ENCODE measurements around the gene GLRA1. TPM values are rescaled to one million over a fixed set of nuclear protein-coding genes. Genes with fewer than 3 reads are reported as not detected.

Gene GLRA1
- total RNA-seq, 1 donor from 2014 or later = not detected

GRCh38 chr5:151881621-151882225 is 42.9 kb downstream of the GLRA1 start:
- peaks cover 6% of the 10 kb centered on the region for H3K36me3 Mint-ChIP-seq (ENCODE audit: low read depth)
- no peak overlapping the region for H3K4me3 Mint-ChIP-seq (ENCODE audit: unreplicated experiment)
- peaks cover 23% of the 10 kb centered on the region for H3K4me1 Mint-ChIP-seq (ENCODE audit: low read depth)
- no peak overlapping the region for H3K27ac Mint-ChIP-seq (ENCODE audit: unreplicated experiment)
- TF ChIP-seq CTCF (IDR thresholded peaks at IDR 0.05) = no peak
- H3K9me3 Mint-ChIP-seq (ENCODE audit: low read depth) = peaks cover 4% of the 10 kb centered on the region
- DNase-seq (ENCODE audit: low spot score) = no peak
- peaks cover 2% of the 10 kb centered on the region for H3K27me3 Mint-ChIP-seq (ENCODE audit: low read depth)

- no peak for DNase-seq (ENCODE audit: low spot score)
- Mint-ChIP-seq H3K9me3 (ENCODE audit: low read depth) (peaks cover 4% of the 10 kb centered on the region), H3K4me1 (ENCODE audit: low read depth) (peaks cover 19% of the 10 kb centered on the region), H3K27me3 (ENCODE audit: low read depth) (peaks cover 2% of the 10 kb centered on the region), H3K36me3 (ENCODE audit: low read depth) (peaks cover 6% of the 10 kb centered on the region), H3K27ac (ENCODE audit: unreplicated experiment) (no peak overlapping the region), H3K4me3 (ENCODE audit: unreplicated experiment) (no peak overlapping the region)
- no peak for TF ChIP-seq CTCF (IDR thresholded peaks at IDR 0.05)
These were observed 44.3 kb downstream of the GLRA1 start for GRCh38 chr5:151880324-151880723.

- TF ChIP-seq CTCF (IDR thresholded peaks at IDR 0.05) = no peak
- Mint-ChIP-seq H3K4me3 (ENCODE audit: unreplicated experiment) (no peak overlapping the region), H3K4me1 (ENCODE audit: low read depth) (peaks cover 18% of the 10 kb centered on the region), H3K27ac (ENCODE audit: unreplicated experiment) (no peak overlapping the region), H3K36me3 (ENCODE audit: low read depth) (peaks cover 6% of the 10 kb centered on the region), H3K27me3 (ENCODE audit: low read depth) (no peaks in the 10 kb centered on the region), H3K9me3 (ENCODE audit: low read depth) (peaks cover 4% of the 10 kb centered on the region)
- DNase-seq (ENCODE audit: low spot score) = no peak
These were observed 51.0 kb downstream of the GLRA1 start for GRCh38 chr5:151873701-151874100.

- no peak for TF ChIP-seq CTCF (IDR thresholded peaks at IDR 0.05)
- H3K27ac Mint-ChIP-seq (ENCODE audit: unreplicated experiment) = no peak overlapping the region
- H3K27me3 Mint-ChIP-seq (ENCODE audit: low read depth) = no peaks in the 10 kb centered on the region
- DNase-seq (ENCODE audit: low spot score) = no peak
- peaks cover 18% of the 10 kb centered on the region for H3K4me1 Mint-ChIP-seq (ENCODE audit: low read depth)
- H3K4me3 Mint-ChIP-seq (ENCODE audit: unreplicated experiment) = no peak overlapping the region
- H3K9me3 Mint-ChIP-seq (ENCODE audit: low read depth) = peaks cover 4% of the 10 kb centered on the region
- H3K36me3 Mint-ChIP-seq (ENCODE audit: low read depth) = peaks cover 1% of the 10 kb centered on the region
These were observed 52.0 kb downstream of the GLRA1 start for GRCh38 chr5:151872701-151873100.

- Mint-ChIP-seq H3K4me3 (ENCODE audit: unreplicated experiment) (no peak overlapping the region), H3K9me3 (ENCODE audit: low read depth) (no peaks in the 10 kb centered on the region), H3K27ac (ENCODE audit: unreplicated experiment) (peak overlapping the region; percentile 55), H3K4me1 (ENCODE audit: low read depth) (peaks cover 18% of the 10 kb centered on the region), H3K27me3 (ENCODE audit: low read depth) (no peaks in the 10 kb centered on the region), H3K36me3 (ENCODE audit: low read depth) (no peaks in the 10 kb centered on the region)
- TF ChIP-seq CTCF (IDR thresholded peaks at IDR 0.05) = no peak
- no peak for DNase-seq (ENCODE audit: low spot score)
These were observed 53.8 kb downstream of the GLRA1 start for GRCh38 chr5:151870820-151871219.
